ENCODE results near the gene SORBS1.

DNA sequence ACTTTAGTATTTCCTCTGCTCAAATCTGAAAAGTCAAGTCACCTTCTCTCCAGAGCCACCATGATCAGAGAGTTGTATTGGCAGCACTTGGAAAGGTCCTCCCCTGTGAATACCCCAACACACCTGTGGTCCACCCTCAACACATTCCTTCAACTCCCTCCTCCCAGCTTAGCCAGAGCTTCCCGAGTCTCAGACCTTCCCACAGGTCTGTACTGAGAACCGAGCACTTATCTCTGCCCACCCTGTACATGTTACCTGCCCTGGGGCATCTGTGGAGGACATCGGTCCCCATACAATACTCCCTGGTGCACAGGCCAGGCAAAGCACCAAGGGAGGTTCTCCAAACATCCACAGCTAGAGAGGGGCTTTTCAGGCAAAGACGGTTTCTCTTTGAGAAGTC is 30.6 kb downstream of the SORBS1 start:
- TF ChIP-seq, protein P1, sequence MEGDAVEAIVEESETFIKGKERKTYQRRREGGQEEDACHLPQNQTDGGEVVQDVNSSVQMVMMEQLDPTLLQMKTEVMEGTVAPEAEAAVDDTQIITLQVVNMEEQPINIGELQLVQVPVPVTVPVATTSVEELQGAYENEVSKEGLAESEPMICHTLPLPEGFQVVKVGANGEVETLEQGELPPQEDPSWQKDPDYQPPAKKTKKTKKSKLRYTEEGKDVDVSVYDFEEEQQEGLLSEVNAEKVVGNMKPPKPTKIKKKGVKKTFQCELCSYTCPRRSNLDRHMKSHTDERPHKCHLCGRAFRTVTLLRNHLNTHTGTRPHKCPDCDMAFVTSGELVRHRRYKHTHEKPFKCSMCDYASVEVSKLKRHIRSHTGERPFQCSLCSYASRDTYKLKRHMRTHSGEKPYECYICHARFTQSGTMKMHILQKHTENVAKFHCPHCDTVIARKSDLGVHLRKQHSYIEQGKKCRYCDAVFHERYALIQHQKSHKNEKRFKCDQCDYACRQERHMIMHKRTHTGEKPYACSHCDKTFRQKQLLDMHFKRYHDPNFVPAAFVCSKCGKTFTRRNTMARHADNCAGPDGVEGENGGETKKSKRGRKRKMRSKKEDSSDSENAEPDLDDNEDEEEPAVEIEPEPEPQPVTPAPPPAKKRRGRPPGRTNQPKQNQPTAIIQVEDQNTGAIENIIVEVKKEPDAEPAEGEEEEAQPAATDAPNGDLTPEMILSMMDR (IDR thresholded peaks at IDR 0.05; ENCODE audit: low read length): no peak
- no peak for TF ChIP-seq EZH2phosphoT487 (IDR thresholded peaks at IDR 0.05; ENCODE audit: low read length)
